MCF 10A (cell line): ENCODE results near the gene PDZD4. TPM values are rescaled to one million over a fixed set of nuclear protein-coding genes. Genes with fewer than 3 reads are reported as not detected.

ENCODE experiments used
- BruUV-seq: library from RNA; stranded (reverse); fragments of 400-500 nt; replicated peaks from 2 replicates; lab custom pipeline; 2021; lab: Mats Ljungman, UMichigan
- CTCF ChIA-PET: fragments of 300-600 bp; sonication (Branson Sonifier 250); formaldehyde crosslinking; extraction: SDS; loops from one replicate; lab custom pipeline; 2021; ENCODE audit warnings: antibody characterized with exemption, inconsistent platforms; lab: Yijun Ruan, JAX
- POLR2A ChIA-PET: fragments of 300-600, 350-650 bp; sonication (Branson Sonifier 250); formaldehyde crosslinking; extraction: SDS; loops from one replicate; lab custom pipeline; 2020; ENCODE audit warnings: antibody characterized with exemption, inconsistent platforms; lab: Yijun Ruan, JAX
- DNase-seq: peaks from one replicate; pipeline ENCODE4 v3.0.0-alpha.2; 2018; ENCODE audit not compliant: unreplicated experiment
- H3K27ac Mint-ChIP-seq: one replicate; pipeline ENCODE4 v1.8.0; 2022; ENCODE audit warnings: mild to moderate bottlenecking, low read depth, mixed read lengths; ENCODE audit not compliant: unreplicated experiment
- H3K27me3 Mint-ChIP-seq: one replicate; pipeline ENCODE4 v1.8.0; 2022; ENCODE audit warnings: mixed read lengths; ENCODE audit not compliant: insufficient read depth, unreplicated experiment
- H3K36me3 Mint-ChIP-seq: one replicate; pipeline ENCODE4 v1.8.0; 2022; ENCODE audit warnings: mild to moderate bottlenecking, moderate library complexity, mixed read lengths; ENCODE audit not compliant: insufficient read depth, unreplicated experiment
- H3K4me1 Mint-ChIP-seq: one replicate; pipeline ENCODE4 v1.8.0; 2022; ENCODE audit warnings: mixed read lengths; ENCODE audit not compliant: insufficient read depth, unreplicated experiment
- H3K4me3 Mint-ChIP-seq: one replicate; pipeline ENCODE4 v1.8.0; 2022; ENCODE audit warnings: mild to moderate bottlenecking, moderate library complexity, mixed read lengths; ENCODE audit not compliant: unreplicated experiment
- H3K9me3 Mint-ChIP-seq: one replicate; pipeline ENCODE4 v1.8.0; 2022; ENCODE audit warnings: mixed read lengths; ENCODE audit not compliant: unreplicated experiment
- intact Hi-C: fragments of 100-400 bp; cut with micrococcal nuclease; formaldehyde crosslinking; loops from 2 replicates; pipeline ENCODE4 v1.14.1; 2022
- total RNA-seq: library from RNA; stranded (reverse); gene quantifications from 2 replicates; pipeline ENCODE4 v1.2.3, GENCODE V29; 2022
- TF ChIP-seq, protein P1 (sequence below): fragments of 200-600 bp; IDR thresholded peaks from one replicate; pipeline ENCODE4 v1.8.0; 2022; ENCODE audit warnings: antibody characterized with exemption, mild to moderate bottlenecking; ENCODE audit not compliant: unreplicated experiment

PDZD4 gene
- total RNA-seq, 1 experiment from 2014 or later = not detected

DNA sequence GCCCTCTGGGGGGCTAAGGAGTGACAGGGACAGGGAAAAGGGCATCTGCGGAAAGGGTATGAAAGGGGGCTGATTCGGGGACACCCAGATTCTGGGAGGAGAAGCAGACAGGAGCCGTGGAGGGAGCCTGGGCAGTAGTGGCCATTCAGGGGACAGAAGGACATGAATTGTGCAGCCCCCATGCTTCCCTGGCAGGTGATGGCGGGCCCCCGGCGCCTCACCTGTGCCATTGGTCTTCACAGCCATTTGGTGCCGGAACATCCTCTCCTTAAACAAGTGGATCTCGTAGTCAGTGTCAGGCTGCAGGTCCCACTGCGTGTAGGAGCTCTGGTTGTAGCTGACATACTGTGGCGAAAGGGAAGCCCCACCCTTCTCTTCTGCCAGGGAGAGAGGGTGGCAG, 33.8 kb upstream of the PDZD4 start:
- ChIA-PET POLR2A (no interaction called here), CTCF (no interaction called here)
- H3K36me3 Mint-ChIP-seq = peaks cover 7% of the 10 kb centered on the region
- H3K9me3 Mint-ChIP-seq = peaks cover 6% of the 10 kb centered on the region
- no peak overlapping the region for H3K27ac Mint-ChIP-seq
- no TSS peak for BruUV-seq
- DNase-seq = no peak
- intact Hi-C loops = no loop called here
- no peaks in the 10 kb centered on the region for H3K4me1 Mint-ChIP-seq
- peaks cover 21% of the 10 kb centered on the region for H3K27me3 Mint-ChIP-seq
- TF ChIP-seq, protein P1, sequence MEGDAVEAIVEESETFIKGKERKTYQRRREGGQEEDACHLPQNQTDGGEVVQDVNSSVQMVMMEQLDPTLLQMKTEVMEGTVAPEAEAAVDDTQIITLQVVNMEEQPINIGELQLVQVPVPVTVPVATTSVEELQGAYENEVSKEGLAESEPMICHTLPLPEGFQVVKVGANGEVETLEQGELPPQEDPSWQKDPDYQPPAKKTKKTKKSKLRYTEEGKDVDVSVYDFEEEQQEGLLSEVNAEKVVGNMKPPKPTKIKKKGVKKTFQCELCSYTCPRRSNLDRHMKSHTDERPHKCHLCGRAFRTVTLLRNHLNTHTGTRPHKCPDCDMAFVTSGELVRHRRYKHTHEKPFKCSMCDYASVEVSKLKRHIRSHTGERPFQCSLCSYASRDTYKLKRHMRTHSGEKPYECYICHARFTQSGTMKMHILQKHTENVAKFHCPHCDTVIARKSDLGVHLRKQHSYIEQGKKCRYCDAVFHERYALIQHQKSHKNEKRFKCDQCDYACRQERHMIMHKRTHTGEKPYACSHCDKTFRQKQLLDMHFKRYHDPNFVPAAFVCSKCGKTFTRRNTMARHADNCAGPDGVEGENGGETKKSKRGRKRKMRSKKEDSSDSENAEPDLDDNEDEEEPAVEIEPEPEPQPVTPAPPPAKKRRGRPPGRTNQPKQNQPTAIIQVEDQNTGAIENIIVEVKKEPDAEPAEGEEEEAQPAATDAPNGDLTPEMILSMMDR = no peak
- H3K4me3 Mint-ChIP-seq = no peak overlapping the region

DNA sequence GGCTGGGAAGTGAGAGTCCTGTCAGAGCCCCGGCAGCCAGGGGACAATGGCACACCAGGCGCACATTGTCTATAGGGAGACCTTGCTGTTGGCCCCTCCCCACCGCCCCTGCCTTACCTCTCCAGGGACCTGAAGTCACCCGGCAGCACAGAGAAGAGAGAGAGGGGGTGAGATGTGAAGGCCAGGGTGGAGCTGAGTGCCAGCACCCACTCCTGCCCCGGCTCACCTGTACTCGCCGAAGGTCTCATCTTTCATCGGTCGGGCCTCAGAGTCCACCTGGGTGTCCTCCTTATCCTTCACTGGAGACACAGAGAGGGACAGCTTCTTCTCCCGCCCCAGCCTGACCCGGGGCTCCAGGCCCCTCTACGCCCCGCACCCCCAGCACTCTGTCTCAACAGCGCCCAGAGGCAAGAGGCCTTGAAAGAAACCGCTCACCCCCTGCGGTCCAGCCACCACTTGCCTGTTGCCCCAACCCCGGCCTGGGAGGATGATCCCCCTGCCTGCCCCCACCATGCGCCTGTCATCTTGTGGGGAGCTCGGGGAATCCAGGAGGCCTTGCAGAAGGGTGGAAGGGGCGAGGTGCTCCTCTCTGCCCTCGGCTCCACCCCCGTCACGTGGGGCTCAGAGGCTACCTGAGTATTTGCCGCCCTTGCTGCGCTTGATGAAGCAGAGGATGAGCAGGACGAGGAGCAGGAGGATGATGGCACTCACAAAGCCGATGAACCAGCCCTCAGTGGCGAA, 33.1 kb upstream of the PDZD4 start:
- H3K4me3 Mint-ChIP-seq = no peak overlapping the region
- H3K27ac Mint-ChIP-seq = no peak overlapping the region
- TF ChIP-seq, protein P1 = no peak
- peaks cover 28% of the 10 kb centered on the region for H3K27me3 Mint-ChIP-seq
- peaks cover 7% of the 10 kb centered on the region for H3K36me3 Mint-ChIP-seq
- DNase-seq = no peak
- H3K4me1 Mint-ChIP-seq = no peaks in the 10 kb centered on the region
- no TSS peak for BruUV-seq
- peaks cover 6% of the 10 kb centered on the region for H3K9me3 Mint-ChIP-seq
- intact Hi-C loops = no loop called here
- POLR2A ChIA-PET = no interaction called here
- CTCF ChIA-PET = no interaction called here

DNA sequence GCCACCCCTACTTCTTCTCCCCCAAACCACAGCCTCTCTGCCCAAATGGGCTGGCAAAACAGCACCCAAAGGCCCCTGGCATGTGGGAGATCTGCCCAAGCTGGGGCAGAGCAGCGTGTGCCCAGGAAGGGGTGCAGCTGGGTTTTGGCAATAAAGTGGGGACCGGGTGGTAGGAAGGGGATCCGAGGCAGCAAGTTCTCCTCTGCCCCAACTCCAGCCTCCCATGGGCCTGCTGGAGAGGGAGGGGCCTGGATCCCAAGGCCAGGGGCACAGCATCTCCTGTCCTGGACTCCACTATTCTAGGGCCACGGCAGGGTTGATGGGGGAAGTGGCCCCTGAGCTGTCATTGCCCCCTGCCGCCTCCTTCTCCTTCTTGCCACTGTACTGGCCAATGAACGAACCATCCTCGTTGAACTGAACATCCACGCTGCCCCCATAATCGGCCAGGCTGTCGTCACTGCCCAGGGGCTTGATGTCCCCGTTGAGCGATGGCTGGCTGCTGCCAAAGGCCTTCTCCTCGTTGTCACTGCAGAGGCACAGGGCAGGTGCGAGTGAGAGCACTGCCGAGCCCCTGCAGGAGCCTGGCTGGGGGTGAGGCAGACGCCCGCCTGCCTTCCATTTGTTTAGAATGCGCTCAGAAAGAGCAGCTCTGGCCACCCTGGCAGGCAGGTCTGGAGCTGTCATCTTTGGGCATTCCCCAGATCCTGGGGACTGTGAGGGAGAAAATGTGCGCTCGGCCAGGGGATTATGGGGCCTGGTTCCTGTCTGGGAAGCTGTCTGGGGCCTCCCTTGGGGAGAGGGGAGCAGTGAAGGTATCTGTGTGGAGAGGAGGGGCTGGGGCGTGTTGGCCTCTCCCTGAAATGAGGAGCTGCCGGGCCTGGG, 32.3 kb upstream of the PDZD4 start:
- intact Hi-C loops = no loop called here
- DNase-seq = no peak

More for the DNA sequence above, 32.3 kb upstream of the PDZD4 start:
- H3K4me3 Mint-ChIP-seq = no peak overlapping the region
- peaks cover 6% of the 10 kb centered on the region for H3K9me3 Mint-ChIP-seq
- ChIA-PET POLR2A (interaction anchor here (0.6 kb wide), 1 partner anchor 1613 kb away, joined by 3 read pairs; no protein-coding TSS in a partner anchor), CTCF (no interaction called here)
- no TSS peak for BruUV-seq
- H3K27me3 Mint-ChIP-seq = peaks cover 36% of the 10 kb centered on the region
- peaks cover 7% of the 10 kb centered on the region for H3K36me3 Mint-ChIP-seq
- H3K4me1 Mint-ChIP-seq = no peaks in the 10 kb centered on the region
- H3K27ac Mint-ChIP-seq = no peak overlapping the region
- TF ChIP-seq, protein P1 = no peak
